K562 (cell line): ENCODE results near the gene KCNB1. TPM values are rescaled to one million over a fixed set of nuclear protein-coding genes. Genes with fewer than 3 reads are reported as not detected.

Experiments used
- AFF1 ChIP-seq, 2 experiments: fragments of 450-650 bp; IDR thresholded peaks; 2 replicates each; pipeline ENCODE4 v1.6.1; 2018; ENCODE audit warnings: mild to moderate bottlenecking in 2 of 2, low read depth in 1 of 2; ENCODE audit not compliant: partially characterized antibody in 2 of 2
- BRF2 ChIP-seq: IDR thresholded peaks from 3 replicates; pipeline ENCODE4 v1.6.1; 2011; ENCODE audit warnings: borderline replicate concordance, mild to moderate bottlenecking; ENCODE audit not compliant: insufficient read length, insufficient read depth
- HCFC1 ChIP-seq: IDR thresholded peaks from 2 replicates; pipeline ENCODE4 v1.6.1; 2012; ENCODE audit warnings: low read depth, low read length, improper control_type of control experiment
- HIVEP1 ChIP-seq: fragments of 250-450 bp; sonication (Bioruptor Pico); IDR thresholded peaks from 2 replicates; pipeline ENCODE4 v1.4.0; 2020; ENCODE audit warnings: mild to moderate bottlenecking
- POLR2AphosphoS5 ChIP-seq: IDR thresholded peaks from 2 replicates; pipeline ENCODE4 v1.6.1; 2011; ENCODE audit warnings: mild to moderate bottlenecking, low read depth, low read length, moderate library complexity; ENCODE audit not compliant: control insufficient read depth, insufficient read depth
- RBM25 ChIP-seq: fragments of 200-400 bp; formaldehyde crosslinking; IDR thresholded peaks from 2 replicates; pipeline ENCODE4 v1.6.1; 2018; ENCODE audit warnings: low read length, low read depth, moderate library complexity; ENCODE audit not compliant: severe bottlenecking
- REST ChIP-seq, 2 experiments: fragments of 450-650 bp; formaldehyde crosslinking in 1 of 2; IDR thresholded peaks; 2 replicates each; pipeline versions ENCODE4 v1.4.0 to v1.6.1; 2014 to 2020; ENCODE audit warnings: mild to moderate bottlenecking in 2 of 2, borderline replicate concordance in 1 of 2, low read depth in 1 of 2
- SOX6 ChIP-seq: fragments of 450-650 bp; IDR thresholded peaks from 2 replicates; pipeline ENCODE4 v1.6.1; 2014; ENCODE audit warnings: mild to moderate bottlenecking
- USF1 ChIP-seq: sonication (generic); formaldehyde crosslinking; IDR thresholded peaks from 2 replicates; pipeline ENCODE4 v1.9.0; 2022; ENCODE audit warnings: mild to moderate bottlenecking, missing genetic modification reagents
- WHSC1 ChIP-seq: IDR thresholded peaks from one replicate; pipeline ENCODE4 v1.6.1; 2012; ENCODE audit warnings: low read length, control low read depth, inconsistent platforms
- ZKSCAN3 ChIP-seq: fragments of 250-450 bp; sonication (Bioruptor Pico); IDR thresholded peaks from 2 replicates; pipeline ENCODE4 v1.4.0; 2020
- ZNF740 ChIP-seq, 3 experiments: fragments of 200-800 bp in 1 of 3; sonication (Bioruptor generic) in 1 of 3; sonication (generic) in 1 of 3; formaldehyde crosslinking in 1 of 3; IDR thresholded peaks; 2 replicates each; pipeline versions ENCODE4 v1.6.1 to v1.8.0; 2016 to 2022; ENCODE audit warnings: mild to moderate bottlenecking in 2 of 3, missing compliant biosample characterization in 2 of 3, missing genetic modification characterization in 2 of 3, missing genetic modification reagents in 1 of 3
- polyA plus RNA-seq, 8 experiments: library from polyadenylated mRNA; depleted of rRNA in 4 of 8; stranded (reverse) in 5 of 8; unstranded in 3 of 8; fragments of >200 nt; fragmentation: Nextera tagmentation in 2 of 8; fragmentation: Illumina TruSeq in 1 of 8; extraction: Ambion mirVana in 2 of 8; extraction: Trizol in 1 of 8; gene quantifications; 2 replicates each; pipeline versions ENCODE4 v1.2.1 to v1.2.3, GENCODE V29; 2011 to 2014; ENCODE audit warnings: inconsistent platforms in 1 of 8, missing spikeins in 1 of 8
- total RNA-seq, 7 experiments: library from RNA; depleted of rRNA in 6 of 7; stranded (reverse); fragments of >200 nt in 6 of 7; fragmentation: Illumina TruSeq in 2 of 7; extraction: Trizol in 2 of 7; gene quantifications; 2 replicates each; pipeline versions ENCODE4 v1.2.1 to v1.2.3, GENCODE V29; 2011 to 2021; ENCODE audit warnings: low replicate concordance in 1 of 7

KCNB1 gene
- total and polyA plus RNA-seq, 9 of the 15 experiments (the other 6 are each of a cell fraction or from before 2014, with no cell fraction given) = 0.01 to 0.06 TPM; not detected in 7

- TF ChIP-seq BRF2 (no peak), RBM25 (peak; percentile 60), ZNF740 (CRISPR knock-in tag; IDR thresholded peaks at IDR 0.05) (no peak), ZNF740 (tag; IDR thresholded peaks at IDR 0.05) (no peak), AFF1 (IDR thresholded peaks at IDR 0.05; ENCODE audit: low read depth in 1 of 2, partially characterized antibody in 2 of 2) (peak in 1 of 2 experiments; percentile 41), POLR2AphosphoS5 (no peak), HIVEP1 (CRISPR knock-in tag) (no peak), WHSC1 (no peak), REST (IDR thresholded peaks at IDR 0.05; ENCODE audit: borderline replicate concordance) (peak; percentile 38), REST (CRISPR knock-in tag; IDR thresholded peaks at IDR 0.05; ENCODE audit: low read depth) (no peak), ZKSCAN3 (CRISPR knock-in tag) (no peak), HCFC1 (peak; percentile 87), USF1 (CRISPR knock-in tag) (peak; percentile 95), SOX6 (no peak)
Observed at GRCh38 chr20:49385465-49385864, 97.0 kb downstream of the KCNB1 start (continued).
